ENCODE data around the gene SEMA3B. TPM values are rescaled to one million over a fixed set of nuclear protein-coding genes. Genes with fewer than 3 reads are reported as not detected.
A peak's percentile ranks its signal among the peaks of the same experiment; 100 is the strongest.
"Not testable (repeated sequence)": the region's sequence is repeated elsewhere in the genome, so short reads cannot be mapped to it uniquely, and the experiment has no call there.

The SEMA3B gene
- total and polyA plus RNA-seq, 4 donors, result 19.1 to 139 (median 64.3) TPM

- Histone ChIP-seq H3K27ac (ENCODE audit: low read depth, low read length) (no peak overlapping the region), H3K27me3 (ENCODE audit: control insufficient read depth, insufficient read depth, low read length) (peaks cover 43% of the 10 kb centered on the region), H3K4me3 (ENCODE audit: low read depth, low read length) (no peak overlapping the region), H3K9me3 (ENCODE audit: control insufficient read depth, insufficient read depth, low read length) (no peaks in the 10 kb centered on the region), H3K4me1 (ENCODE audit: control insufficient read depth, insufficient read depth, low read length) (peaks cover 63% of the 10 kb centered on the region), H3K36me3 (ENCODE audit: control insufficient read depth, insufficient read depth, low read length) (peaks cover 34% of the 10 kb centered on the region)
- 17% methylated on average over 18 of the region's 26 CpGs for WGBS (ENCODE audit: insufficient coverage)
- peak in 1 of 6 donors; percentile 39 for DNase-seq (ENCODE audit: low read depth in 4 of 6, low spot score in 6 of 6)
These were observed 5.6 kb downstream of the SEMA3B start for GRCh38 chr3:50274371-50275104.

- peaks cover 30% of the 10 kb centered on the region for H3K36me3 ChIP-seq (ENCODE audit: control insufficient read depth, insufficient read depth, low read length)
- peaks cover 55% of the 10 kb centered on the region for H3K4me1 ChIP-seq (ENCODE audit: control insufficient read depth, insufficient read depth, low read length)
- H3K27ac ChIP-seq (ENCODE audit: low read depth, low read length), result no peak overlapping the region
- no peak overlapping the region for H3K4me3 ChIP-seq (ENCODE audit: low read depth, low read length)
- 14% methylated on average over 65 of the region's 65 CpGs for WGBS (ENCODE audit: insufficient coverage)
- H3K27me3 ChIP-seq (ENCODE audit: control insufficient read depth, insufficient read depth, low read length), result peaks cover 43% of the 10 kb centered on the region
- H3K9me3 ChIP-seq (ENCODE audit: control insufficient read depth, insufficient read depth, low read length), result no peaks in the 10 kb centered on the region
- no peak for DNase-seq (ENCODE audit: low read depth in 4 of 6, low spot score in 6 of 6)
These were observed 6.4 kb downstream of the SEMA3B start for GRCh38 chr3:50275141-50275995.

- WGBS (ENCODE audit: insufficient coverage), result 24% methylated on average over 79 of the region's 79 CpGs
- Histone ChIP-seq H3K4me3 (ENCODE audit: low read depth, low read length) (no peak overlapping the region), H3K36me3 (ENCODE audit: control insufficient read depth, insufficient read depth, low read length) (peaks cover 22% of the 10 kb centered on the region), H3K27ac (ENCODE audit: low read depth, low read length) (no peak overlapping the region), H3K4me1 (ENCODE audit: control insufficient read depth, insufficient read depth, low read length) (peaks cover 47% of the 10 kb centered on the region), H3K9me3 (ENCODE audit: control insufficient read depth, insufficient read depth, low read length) (no peaks in the 10 kb centered on the region), H3K27me3 (ENCODE audit: control insufficient read depth, insufficient read depth, low read length) (peaks cover 43% of the 10 kb centered on the region)
- no peak for DNase-seq (ENCODE audit: low read depth in 4 of 6, low spot score in 6 of 6)
These were observed 7.2 kb downstream of the SEMA3B start for GRCh38 chr3:50275996-50276761.

DNA sequence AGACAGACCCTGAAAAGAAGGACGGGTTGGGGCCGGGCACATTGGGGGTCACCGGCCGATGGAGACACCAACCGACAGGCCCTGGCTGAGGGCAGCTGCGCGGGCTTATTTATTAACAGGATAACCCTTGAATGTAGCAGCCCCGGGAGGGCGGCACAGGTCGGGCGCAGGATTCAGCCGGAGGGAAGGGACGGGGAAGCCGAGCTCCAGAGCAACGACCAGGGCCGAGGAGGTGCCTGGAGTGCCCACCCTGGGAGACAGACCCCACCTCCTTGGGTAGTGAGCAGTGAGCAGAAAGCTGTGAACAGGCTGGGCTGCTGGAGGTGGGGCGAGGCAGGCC lies 7.8 kb downstream of the SEMA3B start:
- Histone ChIP-seq H3K9me3 (ENCODE audit: control insufficient read depth, insufficient read depth, low read length) (no peaks in the 10 kb centered on the region), H3K4me3 (ENCODE audit: low read depth, low read length) (no peak overlapping the region), H3K27ac (ENCODE audit: low read depth, low read length) (no peak overlapping the region), H3K4me1 (ENCODE audit: control insufficient read depth, insufficient read depth, low read length) (peaks cover 43% of the 10 kb centered on the region), H3K27me3 (ENCODE audit: control insufficient read depth, insufficient read depth, low read length) (peaks cover 43% of the 10 kb centered on the region), H3K36me3 (ENCODE audit: control insufficient read depth, insufficient read depth, low read length) (peaks cover 20% of the 10 kb centered on the region)
- WGBS (ENCODE audit: insufficient coverage), result 70% methylated on average over 17 of the region's 17 CpGs
- no peak for DNase-seq (ENCODE audit: low read depth in 4 of 6, low spot score in 6 of 6)

- no peaks in the 10 kb centered on the region for H3K9me3 ChIP-seq (ENCODE audit: control insufficient read depth, insufficient read depth, low read length)
- H3K4me3 ChIP-seq (ENCODE audit: low read depth, low read length), result no peak overlapping the region
- no peak for DNase-seq (ENCODE audit: low read depth in 4 of 6, low spot score in 6 of 6)
- 94% methylated on average over 3 of the region's 4 CpGs for WGBS (ENCODE audit: insufficient coverage)
- H3K27me3 ChIP-seq (ENCODE audit: control insufficient read depth, insufficient read depth, low read length), result peaks cover 39% of the 10 kb centered on the region
- peaks cover 35% of the 10 kb centered on the region for H3K4me1 ChIP-seq (ENCODE audit: control insufficient read depth, insufficient read depth, low read length)
- H3K27ac ChIP-seq (ENCODE audit: low read depth, low read length), result no peak overlapping the region
- peaks cover 19% of the 10 kb centered on the region for H3K36me3 ChIP-seq (ENCODE audit: control insufficient read depth, insufficient read depth, low read length)
These were observed 9.4 kb downstream of the SEMA3B start for GRCh38 chr3:50278123-50278879.

- no peak for DNase-seq (ENCODE audit: low read depth in 4 of 6, low spot score in 6 of 6)
- no peaks in the 10 kb centered on the region for H3K9me3 ChIP-seq (ENCODE audit: control insufficient read depth, insufficient read depth, low read length)
- no peak within 1 kb of the TSS for H3K4me3 ChIP-seq (ENCODE audit: low read depth, low read length)
- peaks cover 33% of the 10 kb centered on the region for H3K27me3 ChIP-seq (ENCODE audit: control insufficient read depth, insufficient read depth, low read length)
- peaks cover 29% of the 10 kb centered on the region for H3K4me1 ChIP-seq (ENCODE audit: control insufficient read depth, insufficient read depth, low read length)
- H3K27ac ChIP-seq (ENCODE audit: low read depth, low read length), result no peak within 1 kb of the TSS
- WGBS (ENCODE audit: insufficient coverage), result 50% methylated on average over 2 of the region's 2 CpGs
- peaks cover 18% of the 10 kb centered on the region for H3K36me3 ChIP-seq (ENCODE audit: control insufficient read depth, insufficient read depth, low read length)
These were observed 9.9 kb downstream of the SEMA3B start, which contains the start of gene LSMEM2 for GRCh38 chr3:50278880-50279224. TSS of gene LSMEM2 (plus strand) at chr3:50279087. CDS start at chr3:50279114, 27 bp downstream.

DNA sequence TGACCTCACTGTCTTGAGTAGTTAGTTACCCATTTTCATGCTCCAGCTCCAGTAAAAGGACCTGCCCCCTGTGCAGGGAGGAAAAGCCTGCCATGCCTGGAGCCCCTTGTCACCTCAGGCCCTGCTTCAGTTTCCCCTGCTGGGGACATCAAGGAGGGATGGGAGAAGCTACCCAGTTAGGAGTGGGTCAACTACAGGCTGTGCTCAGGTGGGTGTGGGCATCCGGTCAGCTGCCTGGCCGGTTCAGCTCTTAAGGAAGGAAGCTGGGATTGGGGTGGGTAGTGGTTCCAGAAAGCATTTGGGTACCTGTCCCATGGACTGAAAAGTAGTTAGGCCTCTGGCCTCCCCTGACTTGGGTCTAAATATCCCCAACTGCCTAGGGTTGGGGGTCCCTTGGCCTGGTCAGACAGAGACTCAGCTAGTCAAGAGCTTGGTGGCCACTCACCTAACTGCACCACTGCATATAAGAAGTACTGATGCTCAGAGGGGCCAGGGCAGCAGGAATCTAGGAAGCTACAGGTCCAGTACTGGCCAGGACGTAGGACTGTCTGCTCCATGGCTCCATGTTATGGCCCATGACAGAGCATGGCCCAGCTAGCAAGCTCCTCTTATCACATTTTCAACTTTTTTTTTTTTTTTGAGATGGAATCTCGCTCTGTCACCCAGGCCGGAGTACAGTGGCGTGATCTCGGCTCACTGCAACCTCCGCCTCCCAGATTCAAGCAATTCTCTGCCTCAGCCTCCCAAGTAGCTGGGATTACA lies 10.5 kb downstream of the SEMA3B start:
- no peak for DNase-seq (ENCODE audit: low read depth in 4 of 6, low spot score in 6 of 6)
- H3K9me3 ChIP-seq (ENCODE audit: control insufficient read depth, insufficient read depth, low read length), result no peaks in the 10 kb centered on the region
- H3K27me3 ChIP-seq (ENCODE audit: control insufficient read depth, insufficient read depth, low read length), result peaks cover 27% of the 10 kb centered on the region
- peaks cover 18% of the 10 kb centered on the region for H3K36me3 ChIP-seq (ENCODE audit: control insufficient read depth, insufficient read depth, low read length)
- peaks cover 24% of the 10 kb centered on the region for H3K4me1 ChIP-seq (ENCODE audit: control insufficient read depth, insufficient read depth, low read length)
- no peak overlapping the region for H3K27ac ChIP-seq (ENCODE audit: low read depth, low read length)
- no peak overlapping the region for H3K4me3 ChIP-seq (ENCODE audit: low read depth, low read length)
- 100% methylated on average over 3 of the region's 8 CpGs for WGBS (ENCODE audit: insufficient coverage)

GRCh38 chr3:50284121-50284520 lies 15.2 kb downstream of the SEMA3B start:
- not testable (repeated sequence) for H3K4me3 ChIP-seq (ENCODE audit: low read depth, low read length); H3K27ac ChIP-seq (ENCODE audit: low read depth, low read length); H3K27me3 ChIP-seq (ENCODE audit: control insufficient read depth, insufficient read depth, low read length); H3K9me3 ChIP-seq (ENCODE audit: control insufficient read depth, insufficient read depth, low read length); H3K4me1 ChIP-seq (ENCODE audit: control insufficient read depth, insufficient read depth, low read length); DNase-seq (ENCODE audit: low read depth in 4 of 6, low spot score in 6 of 6)
- peaks cover 30% of the 10 kb centered on the region for H3K36me3 ChIP-seq (ENCODE audit: control insufficient read depth, insufficient read depth, low read length)
- WGBS (ENCODE audit: insufficient coverage), result 89% methylated on average over 1 of the region's 6 CpGs
